ENCODE results near the gene MSL1. TPM values are rescaled to one million over a fixed set of nuclear protein-coding genes. Genes with fewer than 3 reads are reported as not detected.

MSL1 gene
- total RNA-seq, 1 donor = 64.1 TPM

- DNase-seq (ENCODE audit: low read depth) = peak; percentile 72
These were observed 46.4 kb upstream of the MSL1 start for GRCh38 chr17:40075201-40075941.

GRCh38 chr17:40075942-40076498 is 45.8 kb upstream of the MSL1 start:
- H3K4me3 ChIP-seq (ENCODE audit: low read depth, low read length) = no peak overlapping the region
- TF ChIP-seq, protein P1, sequence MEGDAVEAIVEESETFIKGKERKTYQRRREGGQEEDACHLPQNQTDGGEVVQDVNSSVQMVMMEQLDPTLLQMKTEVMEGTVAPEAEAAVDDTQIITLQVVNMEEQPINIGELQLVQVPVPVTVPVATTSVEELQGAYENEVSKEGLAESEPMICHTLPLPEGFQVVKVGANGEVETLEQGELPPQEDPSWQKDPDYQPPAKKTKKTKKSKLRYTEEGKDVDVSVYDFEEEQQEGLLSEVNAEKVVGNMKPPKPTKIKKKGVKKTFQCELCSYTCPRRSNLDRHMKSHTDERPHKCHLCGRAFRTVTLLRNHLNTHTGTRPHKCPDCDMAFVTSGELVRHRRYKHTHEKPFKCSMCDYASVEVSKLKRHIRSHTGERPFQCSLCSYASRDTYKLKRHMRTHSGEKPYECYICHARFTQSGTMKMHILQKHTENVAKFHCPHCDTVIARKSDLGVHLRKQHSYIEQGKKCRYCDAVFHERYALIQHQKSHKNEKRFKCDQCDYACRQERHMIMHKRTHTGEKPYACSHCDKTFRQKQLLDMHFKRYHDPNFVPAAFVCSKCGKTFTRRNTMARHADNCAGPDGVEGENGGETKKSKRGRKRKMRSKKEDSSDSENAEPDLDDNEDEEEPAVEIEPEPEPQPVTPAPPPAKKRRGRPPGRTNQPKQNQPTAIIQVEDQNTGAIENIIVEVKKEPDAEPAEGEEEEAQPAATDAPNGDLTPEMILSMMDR (IDR thresholded peaks at IDR 0.05; ENCODE audit: insufficient read depth, low read length) = no peak
- no peak for DNase-seq (ENCODE audit: low read depth)

More at GRCh38 chr17:40075201-40075941, 46.4 kb upstream of the MSL1 start:
- no peak overlapping the region for H3K4me3 ChIP-seq (ENCODE audit: low read depth, low read length)
- TF ChIP-seq, protein P1 (IDR thresholded peaks at IDR 0.05; ENCODE audit: insufficient read depth, low read length) = peak; percentile 88

GRCh38 chr17:40076591-40076990 is 45.2 kb upstream of the MSL1 start:
- TF ChIP-seq, protein P1 (IDR thresholded peaks at IDR 0.05; ENCODE audit: insufficient read depth, low read length) = no peak

GRCh38 chr17:40079545-40079944 is 42.2 kb upstream of the MSL1 start:
- TF ChIP-seq, protein P1 (IDR thresholded peaks at IDR 0.05; ENCODE audit: insufficient read depth, low read length) = no peak
- H3K4me3 ChIP-seq (ENCODE audit: low read depth, low read length) = no peak overlapping the region
- DNase-seq (ENCODE audit: low read depth) = no peak

More at GRCh38 chr17:40076591-40076990, 45.2 kb upstream of the MSL1 start:
- H3K4me3 ChIP-seq (ENCODE audit: low read depth, low read length) = no peak overlapping the region
- no peak for DNase-seq (ENCODE audit: low read depth)

GRCh38 chr17:40084477-40084876 is 37.3 kb upstream of the MSL1 start:
- TF ChIP-seq, protein P1 (IDR thresholded peaks at IDR 0.05; ENCODE audit: insufficient read depth, low read length) = no peak
- no peak overlapping the region for H3K4me3 ChIP-seq (ENCODE audit: low read depth, low read length)
- no peak for DNase-seq (ENCODE audit: low read depth)

GRCh38 chr17:40086150-40087044 is 35.4 kb upstream of the MSL1 start:
- no peak for DNase-seq (ENCODE audit: low read depth)
- TF ChIP-seq, protein P1 (IDR thresholded peaks at IDR 0.05; ENCODE audit: insufficient read depth, low read length) = peak; percentile 75
- no peak overlapping the region for H3K4me3 ChIP-seq (ENCODE audit: low read depth, low read length)
